AG09309 (cell line): ENCODE data around the gene TSSC4.

Experiments used
- DNase-seq: peaks from one replicate; pipeline ENCODE4 v3.0.0-alpha.2; 2010; ENCODE audit warnings: low read depth
- H3K4me3 ChIP-seq: 2 replicates; pipeline ENCODE4 v1.5.1; 2011; ENCODE audit warnings: mild to moderate bottlenecking, low read depth, low read length, moderate library complexity; ENCODE audit not compliant: control insufficient read depth
- CTCF ChIP-seq: IDR thresholded peaks from 2 replicates; pipeline ENCODE4 v1.5.1; 2011; ENCODE audit warnings: mild to moderate bottlenecking, low read depth, low read length, inconsistent platforms; ENCODE audit not compliant: insufficient read depth, control insufficient read depth; ENCODE audit errors: missing control alignments

The TSSC4 gene

GRCh38 chr11:2408671-2409070 lies 8.1 kb downstream of the TSSC4 start:
- TF ChIP-seq CTCF, result no peak

GRCh38 chr11:2409126-2409525 lies 8.6 kb downstream of the TSSC4 start:
- no peak for TF ChIP-seq CTCF
- H3K4me3 ChIP-seq, result no peak overlapping the region
- DNase-seq, result no peak

More at GRCh38 chr11:2408671-2409070, 8.1 kb downstream of the TSSC4 start:
- DNase-seq, result no peak
- H3K4me3 ChIP-seq, result no peak overlapping the region

GRCh38 chr11:2409611-2410468 lies 9.3 kb downstream of the TSSC4 start:
- no peak for DNase-seq
- no peak overlapping the region for H3K4me3 ChIP-seq

GRCh38 chr11:2410616-2411015 lies 10.1 kb downstream of the TSSC4 start:
- no peak for DNase-seq
- no peak overlapping the region for H3K4me3 ChIP-seq
- TF ChIP-seq CTCF, result no peak

More at GRCh38 chr11:2409611-2410468, 9.3 kb downstream of the TSSC4 start:
- no peak for TF ChIP-seq CTCF

GRCh38 chr11:2411446-2412305 lies 11.1 kb downstream of the TSSC4 start:
- no peak for TF ChIP-seq CTCF
- H3K4me3 ChIP-seq, result no peak overlapping the region

GRCh38 chr11:2412323-2412722 lies 11.8 kb downstream of the TSSC4 start:
- no peak for TF ChIP-seq CTCF
- DNase-seq, result no peak
- H3K4me3 ChIP-seq, result no peak overlapping the region

More at GRCh38 chr11:2411446-2412305, 11.1 kb downstream of the TSSC4 start:
- DNase-seq, result no peak
